Stimulated activated CD4-positive, alpha-beta T cell treated with anti-CD3 and anti-CD28 coated beads, Interleukin-12 subunit alpha, Interleukin-12 subunit beta, amount 100 ng/mL, for 48 hours (primary cell): ENCODE data around the gene DPY19L3.
"Not testable (repeated sequence)": the region's sequence is repeated elsewhere in the genome, so short reads cannot be mapped to it uniquely, and the experiment has no call there.

Source experiments
- DNase-seq, 3 donors: peaks; one replicate each; pipeline ENCODE4 v3.0.0-alpha.2; 2020; ENCODE audit warnings: low read depth in 2 of 3, low spot score in 1 of 3

Gene DPY19L3

GRCh38 chr19:32392901-32393300 is 12.7 kb upstream of the DPY19L3 start:
- DNase-seq = no peak

- DNase-seq = no peak
These were observed 9.4 kb upstream of the DPY19L3 start for GRCh38 chr19:32396046-32396652.

GRCh38 chr19:32397671-32398101 is 7.9 kb upstream of the DPY19L3 start:
- no peak for DNase-seq

GRCh38 chr19:32401992-32402391 is 3.6 kb upstream of the DPY19L3 start:
- DNase-seq = no peak

DNA sequence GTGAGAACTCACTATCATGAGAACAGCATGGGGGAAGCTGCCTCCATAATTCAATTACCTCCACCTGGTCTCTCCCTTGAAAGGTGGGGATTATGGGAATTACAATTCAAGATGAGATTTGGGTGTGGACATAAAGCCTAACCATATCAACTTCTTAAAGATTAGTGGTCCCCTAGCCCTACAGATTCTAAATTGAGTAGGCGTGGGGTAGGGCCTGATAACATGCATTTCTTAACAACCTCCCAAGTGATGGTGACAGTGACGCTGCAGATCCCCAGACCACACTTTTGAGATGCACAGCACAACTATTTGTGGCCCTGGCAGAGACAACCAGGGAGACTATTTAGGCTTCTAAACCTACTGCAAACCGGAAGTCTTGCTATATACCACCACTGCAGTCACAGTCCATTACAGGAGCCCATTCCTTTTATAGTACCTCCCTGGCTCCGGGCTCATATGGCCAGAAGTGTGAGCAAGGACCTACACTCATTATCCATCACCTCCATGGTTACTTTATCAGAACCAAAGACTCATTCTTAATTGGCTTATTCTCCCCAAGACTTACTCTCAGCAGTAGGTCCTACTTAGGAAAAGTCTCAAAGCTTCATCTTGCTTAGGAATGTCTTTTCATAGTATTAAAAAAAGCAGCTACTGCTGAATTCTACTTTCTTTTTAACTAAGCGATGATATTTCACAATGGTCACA is 2.1 kb upstream of the DPY19L3 start:
- no peak for DNase-seq

- DNase-seq = no peak
These were observed 1.2 kb upstream of the DPY19L3 start for GRCh38 chr19:32404213-32404932.

DNA sequence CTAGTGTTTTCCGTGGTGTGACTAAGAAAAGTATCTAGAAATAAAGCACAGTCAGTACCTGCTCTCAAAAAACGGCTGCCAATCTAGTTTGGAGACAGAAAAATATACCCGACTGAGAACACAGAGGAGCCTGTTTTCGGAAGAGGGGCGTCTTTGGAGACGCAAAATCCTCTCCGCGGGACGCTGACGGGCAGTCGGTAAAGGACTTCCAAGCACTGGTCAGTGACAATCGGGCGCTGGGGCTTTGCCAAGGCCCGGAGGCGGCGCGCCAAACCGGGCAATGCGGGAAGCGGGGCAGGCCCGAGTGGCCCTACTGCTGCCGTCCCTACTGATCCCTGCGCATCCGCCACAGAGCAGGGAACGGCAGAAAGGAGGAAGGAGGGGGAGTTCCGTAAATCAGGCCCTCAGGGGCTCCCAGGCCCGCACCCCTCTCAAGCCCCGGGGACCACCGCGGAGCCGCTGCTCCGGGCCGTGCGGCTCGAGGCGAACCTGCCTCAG is 588 bp upstream of the DPY19L3 start:
- no peak for DNase-seq

GRCh38 chr19:32406161-32407003 is 812 bp downstream of the DPY19L3 start:
- DNase-seq = no peak

DNA sequence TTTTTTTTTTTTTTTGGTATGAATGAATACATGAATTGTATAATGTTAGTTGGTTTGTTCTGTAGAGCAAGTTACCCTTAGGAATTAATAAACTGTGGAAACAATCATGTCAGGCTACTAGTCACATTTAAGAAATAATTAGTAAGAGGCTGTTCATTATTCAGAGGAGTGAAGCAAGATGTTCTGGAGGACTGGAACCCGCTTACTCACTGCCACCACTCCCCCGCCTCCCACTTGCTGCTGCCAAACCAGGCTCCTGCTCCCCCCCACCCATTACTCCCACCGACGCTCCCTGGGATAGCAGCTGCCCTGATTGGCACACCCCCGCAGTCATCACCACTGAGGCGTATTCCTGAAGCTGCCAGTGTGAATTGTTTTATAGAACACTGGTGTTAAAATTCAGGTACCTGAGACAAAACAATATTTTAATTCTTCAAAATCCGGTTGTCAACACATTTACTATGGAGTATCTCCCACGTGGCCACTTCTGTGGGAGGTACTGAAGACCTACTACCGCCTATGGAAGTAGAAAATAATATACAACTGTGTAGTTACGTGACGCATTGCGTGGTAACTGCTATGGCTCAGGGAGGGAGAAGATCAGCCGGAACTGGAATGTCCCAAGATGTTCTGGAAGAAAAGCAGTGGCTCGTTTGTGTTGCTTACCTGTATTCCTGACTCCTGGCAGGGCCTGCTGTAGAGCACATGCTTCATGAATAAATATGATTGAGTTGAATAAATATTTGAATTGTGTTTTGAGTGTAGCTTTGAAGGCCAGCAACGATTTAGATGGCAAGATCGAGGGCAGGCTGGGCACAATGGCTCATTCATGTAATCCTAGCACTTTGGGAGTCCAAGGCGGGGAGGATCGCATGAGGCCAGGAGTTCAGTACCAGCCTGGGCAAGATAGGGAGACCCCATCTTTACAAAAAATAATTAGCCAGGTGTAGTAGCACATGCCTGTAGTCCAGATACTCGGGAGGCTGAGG is 1.7 kb downstream of the DPY19L3 start:
- no peak for DNase-seq

DNA sequence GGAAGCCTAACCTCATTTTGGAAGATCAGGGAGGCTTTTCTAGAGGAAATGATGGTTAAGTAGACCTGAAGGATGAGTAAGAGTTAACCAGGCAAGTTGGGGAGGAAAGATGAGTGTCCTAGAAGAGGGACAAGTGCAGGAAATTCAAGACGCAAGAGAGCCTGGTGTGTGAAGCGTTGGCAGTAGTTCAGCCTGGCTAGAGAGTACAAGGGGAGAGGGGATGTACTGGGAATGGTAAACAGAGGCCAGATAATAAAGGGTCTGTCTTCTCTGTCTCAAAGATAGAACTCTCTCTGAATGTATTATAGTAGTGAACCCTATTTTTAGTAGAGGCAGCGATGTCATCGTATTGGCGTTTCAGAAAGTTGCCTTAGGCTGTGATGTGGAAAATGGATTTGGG is 9.7 kb downstream of the DPY19L3 start:
- no peak for DNase-seq

DNA sequence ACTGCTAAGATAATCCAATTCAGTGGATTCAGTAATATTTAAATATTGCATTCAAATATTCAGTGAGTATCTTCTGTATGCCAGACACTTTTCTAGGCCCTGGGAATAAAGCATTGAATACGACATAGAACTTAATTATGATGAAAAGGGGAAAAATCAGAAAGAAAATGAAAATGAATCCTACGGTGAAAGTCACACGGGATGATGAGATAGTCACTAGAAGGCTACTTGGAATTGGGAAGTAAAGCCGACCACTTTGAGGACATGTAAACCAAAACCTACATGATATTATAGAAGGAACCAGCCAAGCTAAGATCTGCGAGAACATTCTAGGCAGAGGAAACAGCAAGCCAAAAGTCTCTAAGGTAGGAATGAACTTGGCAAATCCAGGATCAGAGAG is 10.1 kb downstream of the DPY19L3 start:
- DNase-seq = no peak

GRCh38 chr19:32416749-32417456 is 11.3 kb downstream of the DPY19L3 start:
- no peak for DNase-seq

DNA sequence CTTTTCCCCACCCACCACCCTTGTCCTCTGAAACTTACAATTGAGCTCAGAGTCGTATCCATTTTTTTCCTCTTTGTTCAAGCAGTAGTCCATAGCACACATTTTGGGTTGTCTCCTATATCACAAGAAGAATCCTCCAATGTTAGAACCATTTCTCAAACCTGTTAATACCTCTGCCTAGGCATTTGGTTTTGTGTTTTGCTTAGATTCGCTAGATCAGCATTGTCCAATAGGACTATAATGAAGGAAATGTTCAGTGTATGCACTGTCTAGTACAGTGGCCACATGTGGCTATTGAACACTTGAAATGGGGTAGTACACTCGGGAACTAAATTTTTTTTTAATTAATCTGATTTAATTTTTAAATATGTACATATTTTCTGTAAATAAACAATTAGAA is 12.6 kb downstream of the DPY19L3 start:
- DNase-seq = no peak

GRCh38 chr19:32421589-32422361 is 16.2 kb downstream of the DPY19L3 start:
- no peak for DNase-seq

DNA sequence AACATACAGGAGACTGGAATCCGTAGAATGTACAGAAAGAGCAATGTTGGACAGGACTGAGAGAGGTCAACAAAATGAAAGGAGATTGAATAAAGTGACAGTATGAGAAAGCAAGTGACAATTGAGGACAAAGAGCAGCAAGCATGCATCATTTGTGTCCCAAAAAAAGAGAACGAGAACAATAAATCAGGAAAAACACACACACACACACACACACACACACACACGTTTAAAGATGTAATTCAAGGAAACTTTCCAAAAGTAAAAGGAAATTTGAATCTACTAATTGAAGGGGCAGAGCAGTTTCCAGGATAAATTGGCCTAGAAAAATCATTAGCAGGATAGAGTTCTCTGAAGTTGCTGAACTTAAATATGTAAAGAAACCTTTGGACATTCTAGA is 16.9 kb downstream of the DPY19L3 start:
- DNase-seq = no peak

DNA sequence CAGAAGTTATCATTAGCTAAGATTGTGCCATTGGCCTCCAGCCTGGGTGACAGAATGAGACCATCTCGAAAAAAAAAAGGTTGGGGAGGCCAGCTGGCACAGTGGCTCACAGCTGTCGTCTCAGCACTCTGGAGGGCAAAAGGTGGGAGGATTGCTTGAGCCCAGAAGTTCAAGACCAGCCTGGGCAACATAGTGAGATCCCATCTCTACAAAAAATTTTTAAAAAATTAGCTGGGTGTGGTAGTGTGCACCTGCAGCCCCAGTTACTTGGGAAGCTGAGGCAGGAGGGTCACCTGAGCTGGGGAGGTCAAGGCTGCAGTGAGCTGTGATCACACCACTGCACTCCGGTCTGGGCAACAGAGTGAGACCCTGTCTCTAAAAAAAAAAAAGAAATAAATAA is 18.4 kb downstream of the DPY19L3 start:
- DNase-seq = not testable (repeated sequence)

GRCh38 chr19:32427536-32427935 is 22.0 kb downstream of the DPY19L3 start:
- no peak for DNase-seq

GRCh38 chr19:32436692-32437091 is 31.1 kb downstream of the DPY19L3 start:
- DNase-seq = no peak

GRCh38 chr19:32437096-32437495 is 31.5 kb downstream of the DPY19L3 start:
- no peak for DNase-seq
